T-helper 22 cell (primary cell): Measurements from ENCODE around the gene SKIC2.
"Not testable (repeated sequence)": the region's sequence is repeated elsewhere in the genome, so short reads cannot be mapped to it uniquely, and the experiment has no call there.

Experiments used
- DNase-seq: peaks from one replicate; pipeline ENCODE4 v3.0.0-alpha.2; 2020; ENCODE audit warnings: low read depth

The SKIC2 gene

GRCh38 chr6:31969712-31970603, 11.0 kb downstream of the SKIC2 start:
- DNase-seq, result no peak

- no peak for DNase-seq
These were observed 11.8 kb downstream of the SKIC2 start for GRCh38 chr6:31970604-31971271.

- DNase-seq, result no peak
These were observed 12.5 kb downstream of the SKIC2 start for GRCh38 chr6:31971279-31971992.

- DNase-seq, result peak; percentile 98
These were observed 13.2 kb downstream of the SKIC2 start, which contains the start of gene DXO for GRCh38 chr6:31971993-31972708. Gene DXO, minus strand, starts transcription at chr6:31972138. Its CDS starts 463 bp downstream, at chr6:31971675.

- no peak for DNase-seq
These were observed 13.9 kb downstream of the SKIC2 start for GRCh38 chr6:31972709-31973350.

- not testable (repeated sequence) for DNase-seq
These were observed 17.1 kb downstream of the SKIC2 start for GRCh38 chr6:31976065-31976464.

- no peak for DNase-seq
These were observed 18.9 kb downstream of the SKIC2 start for GRCh38 chr6:31977816-31978431.

- no peak for DNase-seq
These were observed 19.9 kb downstream of the SKIC2 start for GRCh38 chr6:31978831-31979230.

- DNase-seq, result no peak
These were observed 20.4 kb downstream of the SKIC2 start for GRCh38 chr6:31979238-31979898.

- DNase-seq, result not testable (repeated sequence)
These were observed 21.4 kb downstream of the SKIC2 start for GRCh38 chr6:31980195-31980876.

GRCh38 chr6:31980998-31981397, 22.0 kb downstream of the SKIC2 start:
- not testable (repeated sequence) for DNase-seq

- DNase-seq, result not testable (repeated sequence)
These were observed 22.8 kb downstream of the SKIC2 start, which contains the start of gene C4A for GRCh38 chr6:31981744-31982143. Gene C4A, plus strand, starts transcription at chr6:31982057. Its CDS starts 51 bp downstream, at chr6:31982108.

GRCh38 chr6:31989363-31989762, 30.4 kb downstream of the SKIC2 start:
- DNase-seq, result not testable (repeated sequence)

GRCh38 chr6:31994421-31994820, 35.4 kb downstream of the SKIC2 start:
- DNase-seq, result not testable (repeated sequence)

GRCh38 chr6:31996385-31996784, 37.4 kb downstream of the SKIC2 start:
- DNase-seq, result not testable (repeated sequence)

GRCh38 chr6:32002546-32003268, 43.7 kb downstream of the SKIC2 start:
- DNase-seq, result not testable (repeated sequence)

GRCh38 chr6:32003301-32003700, 44.3 kb downstream of the SKIC2 start:
- not testable (repeated sequence) for DNase-seq

GRCh38 chr6:32004393-32004792, 45.4 kb downstream of the SKIC2 start:
- not testable (repeated sequence) for DNase-seq
